ENCODE measurements around the gene FZD1.

The FZD1 gene

GRCh38 chr7:91264046-91264923 is at the start of gene FZD1:
TSS of gene FZD1 (plus strand) at chr7:91264433. CDS start at chr7:91264881, 448 bp downstream.
- peak; percentile 91 for ATAC-seq
- peak within 1 kb of the TSS; percentile 59 for H3K27ac Mint-ChIP-seq
- no peaks in the 10 kb centered on the region for H3K9me3 Mint-ChIP-seq
- H3K4me1 Mint-ChIP-seq, result peaks cover 37% of the 10 kb centered on the region
- H3K27me3 Mint-ChIP-seq, result peaks cover 36% of the 10 kb centered on the region
- peak within 1 kb of the TSS; percentile 95 for H3K4me3 Mint-ChIP-seq
- H3K36me3 Mint-ChIP-seq, result no peaks in the 10 kb centered on the region

GRCh38 chr7:91226411-91226810 is 37.8 kb upstream of the FZD1 start:
- no peak overlapping the region for H3K27ac Mint-ChIP-seq
- H3K4me3 Mint-ChIP-seq, result no peak overlapping the region
- no peaks in the 10 kb centered on the region for H3K27me3 Mint-ChIP-seq
- no peaks in the 10 kb centered on the region for H3K9me3 Mint-ChIP-seq
- no peaks in the 10 kb centered on the region for H3K4me1 Mint-ChIP-seq
- ATAC-seq, result no peak
- H3K36me3 Mint-ChIP-seq, result no peaks in the 10 kb centered on the region

GRCh38 chr7:91228327-91228726 is 35.9 kb upstream of the FZD1 start:
- H3K4me1 Mint-ChIP-seq, result no peaks in the 10 kb centered on the region
- H3K27me3 Mint-ChIP-seq, result no peaks in the 10 kb centered on the region
- H3K27ac Mint-ChIP-seq, result no peak overlapping the region
- no peak overlapping the region for H3K4me3 Mint-ChIP-seq
- no peaks in the 10 kb centered on the region for H3K9me3 Mint-ChIP-seq
- no peak for ATAC-seq
- H3K36me3 Mint-ChIP-seq, result no peaks in the 10 kb centered on the region

DNA sequence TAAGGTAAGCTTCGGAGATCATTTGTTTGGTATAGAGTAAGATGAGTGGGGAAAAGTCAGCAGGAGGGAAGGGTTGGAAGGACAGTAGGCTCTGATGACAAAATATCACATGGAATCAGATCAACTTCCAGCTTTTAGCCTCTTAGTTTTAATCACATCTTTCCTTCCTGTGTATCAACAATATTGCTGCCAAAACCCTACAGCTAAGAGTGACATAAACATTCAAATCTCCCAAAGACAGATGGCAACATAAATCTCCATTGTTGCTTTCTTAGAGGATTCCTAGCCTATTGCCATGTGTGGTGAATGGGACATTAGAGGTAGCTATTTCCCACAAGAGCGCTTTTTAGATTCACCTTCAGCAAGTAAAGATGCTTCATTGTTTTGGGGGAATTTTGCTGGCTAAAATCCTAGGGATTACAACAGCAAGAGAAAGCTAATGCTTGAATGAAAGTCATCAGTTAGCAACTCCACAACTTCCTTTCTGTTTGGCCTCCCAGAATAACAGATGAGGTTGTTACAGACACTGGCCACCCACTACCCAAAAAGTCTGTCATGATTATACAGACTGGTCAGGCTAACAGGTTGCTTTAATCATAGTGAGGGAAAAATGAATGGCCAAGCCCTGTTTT is 35.2 kb upstream of the FZD1 start:
- H3K4me1 Mint-ChIP-seq, result no peaks in the 10 kb centered on the region
- no peaks in the 10 kb centered on the region for H3K36me3 Mint-ChIP-seq
- H3K4me3 Mint-ChIP-seq, result no peak overlapping the region
- no peaks in the 10 kb centered on the region for H3K27me3 Mint-ChIP-seq
- ATAC-seq, result no peak
- H3K9me3 Mint-ChIP-seq, result no peaks in the 10 kb centered on the region
- H3K27ac Mint-ChIP-seq, result no peak overlapping the region

DNA sequence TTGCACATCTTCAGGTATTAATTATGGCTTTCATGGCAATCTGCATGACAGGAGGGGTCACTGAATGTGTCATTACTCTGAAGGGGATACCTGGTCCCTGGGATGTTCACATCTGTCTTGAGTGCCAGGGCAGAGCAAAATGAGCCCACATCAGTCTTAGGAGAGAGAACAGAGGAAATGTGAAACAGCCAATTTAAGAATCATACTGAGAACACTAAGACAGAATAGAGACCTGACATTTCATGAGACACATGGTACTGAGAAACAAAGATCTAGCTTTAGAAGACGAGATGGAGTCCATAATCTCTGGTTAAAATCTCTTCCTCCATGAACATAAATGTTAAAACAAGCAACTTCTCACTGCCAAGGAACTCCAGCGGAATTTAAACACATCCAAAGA is 34.1 kb upstream of the FZD1 start:
- Mint-ChIP-seq H3K27me3 (no peaks in the 10 kb centered on the region), H3K4me1 (no peaks in the 10 kb centered on the region), H3K9me3 (no peaks in the 10 kb centered on the region), H3K4me3 (no peak overlapping the region), H3K36me3 (no peaks in the 10 kb centered on the region), H3K27ac (no peak overlapping the region)
- no peak for ATAC-seq

DNA sequence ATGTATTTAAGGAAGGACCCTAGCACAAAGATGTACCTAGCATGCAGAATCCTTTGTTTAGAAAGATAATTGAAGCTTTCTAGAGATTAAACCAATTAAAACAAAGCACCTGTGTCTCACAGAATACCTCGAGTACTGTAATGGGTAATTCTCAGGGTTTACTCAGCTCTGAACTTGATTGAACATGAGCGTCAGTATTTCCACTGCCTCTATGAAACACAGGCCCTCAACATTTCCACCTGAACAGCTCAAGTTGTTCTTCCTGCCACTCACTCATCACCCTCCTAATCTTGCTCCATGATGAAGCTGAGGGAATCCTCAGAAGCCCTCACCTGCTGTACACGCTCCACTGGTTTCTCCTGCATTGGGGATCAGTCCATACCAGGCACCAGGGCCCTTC is 33.7 kb upstream of the FZD1 start:
- no peaks in the 10 kb centered on the region for H3K27me3 Mint-ChIP-seq
- no peak overlapping the region for H3K27ac Mint-ChIP-seq
- H3K4me1 Mint-ChIP-seq, result no peaks in the 10 kb centered on the region
- H3K36me3 Mint-ChIP-seq, result no peaks in the 10 kb centered on the region
- no peak overlapping the region for H3K4me3 Mint-ChIP-seq
- no peak for ATAC-seq
- H3K9me3 Mint-ChIP-seq, result no peaks in the 10 kb centered on the region

DNA sequence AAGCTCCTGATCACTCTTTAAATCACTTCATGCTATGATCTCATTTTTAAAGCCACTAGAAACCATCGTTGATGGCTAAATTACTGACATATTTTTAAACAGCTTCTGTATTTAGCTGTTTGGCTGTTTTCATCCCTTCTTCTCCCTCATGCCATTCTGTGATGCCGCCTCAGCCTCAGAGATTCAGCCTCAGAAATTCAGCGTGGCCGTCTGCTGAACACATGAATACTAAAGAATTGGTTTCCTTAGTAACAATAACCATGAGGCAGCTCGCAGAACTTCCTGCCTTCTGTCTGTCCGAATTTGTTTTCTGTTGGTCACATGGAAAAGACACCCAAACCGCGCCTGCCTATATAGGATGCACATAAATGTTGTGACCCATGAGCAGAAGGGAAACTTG is 31.0 kb upstream of the FZD1 start:
- Mint-ChIP-seq H3K4me1 (no peaks in the 10 kb centered on the region), H3K4me3 (no peak overlapping the region), H3K27me3 (no peaks in the 10 kb centered on the region), H3K27ac (no peak overlapping the region), H3K9me3 (no peaks in the 10 kb centered on the region), H3K36me3 (no peaks in the 10 kb centered on the region)
- no peak for ATAC-seq

GRCh38 chr7:91235211-91235832 is 28.9 kb upstream of the FZD1 start:
- H3K36me3 Mint-ChIP-seq, result no peaks in the 10 kb centered on the region
- no peak overlapping the region for H3K27ac Mint-ChIP-seq
- H3K4me3 Mint-ChIP-seq, result no peak overlapping the region
- no peaks in the 10 kb centered on the region for H3K27me3 Mint-ChIP-seq
- H3K4me1 Mint-ChIP-seq, result no peaks in the 10 kb centered on the region
- ATAC-seq, result no peak
- no peaks in the 10 kb centered on the region for H3K9me3 Mint-ChIP-seq

DNA sequence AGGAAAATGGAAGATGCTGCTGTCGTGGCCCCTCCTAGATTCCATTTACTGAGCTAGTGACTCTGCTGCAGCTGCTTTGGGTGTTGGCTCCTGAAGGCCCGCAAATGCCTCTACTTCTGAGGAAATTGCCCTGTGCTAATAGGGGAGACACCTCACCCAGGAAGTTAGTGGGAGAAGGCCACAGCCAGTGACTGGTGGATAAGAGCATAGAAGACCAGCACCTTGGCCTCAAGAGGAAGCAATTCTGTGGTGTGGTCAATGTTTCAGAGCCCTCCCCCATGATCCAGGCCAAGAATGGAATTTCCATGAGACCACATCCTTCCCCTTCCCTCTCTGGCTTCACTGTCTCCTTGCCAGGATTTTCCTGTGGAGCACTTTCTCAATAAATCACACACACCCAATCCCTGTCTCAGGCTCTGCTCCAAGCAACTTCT is 25.0 kb upstream of the FZD1 start:
- no peaks in the 10 kb centered on the region for H3K4me1 Mint-ChIP-seq
- H3K36me3 Mint-ChIP-seq, result no peaks in the 10 kb centered on the region
- H3K27ac Mint-ChIP-seq, result no peak overlapping the region
- no peaks in the 10 kb centered on the region for H3K9me3 Mint-ChIP-seq
- ATAC-seq, result no peak
- H3K4me3 Mint-ChIP-seq, result no peak overlapping the region
- H3K27me3 Mint-ChIP-seq, result no peaks in the 10 kb centered on the region

GRCh38 chr7:91239772-91240171 is 24.5 kb upstream of the FZD1 start:
- Mint-ChIP-seq H3K4me1 (no peaks in the 10 kb centered on the region), H3K9me3 (no peaks in the 10 kb centered on the region), H3K27me3 (no peaks in the 10 kb centered on the region), H3K27ac (no peak overlapping the region), H3K36me3 (no peaks in the 10 kb centered on the region), H3K4me3 (no peak overlapping the region)
- ATAC-seq, result no peak

DNA sequence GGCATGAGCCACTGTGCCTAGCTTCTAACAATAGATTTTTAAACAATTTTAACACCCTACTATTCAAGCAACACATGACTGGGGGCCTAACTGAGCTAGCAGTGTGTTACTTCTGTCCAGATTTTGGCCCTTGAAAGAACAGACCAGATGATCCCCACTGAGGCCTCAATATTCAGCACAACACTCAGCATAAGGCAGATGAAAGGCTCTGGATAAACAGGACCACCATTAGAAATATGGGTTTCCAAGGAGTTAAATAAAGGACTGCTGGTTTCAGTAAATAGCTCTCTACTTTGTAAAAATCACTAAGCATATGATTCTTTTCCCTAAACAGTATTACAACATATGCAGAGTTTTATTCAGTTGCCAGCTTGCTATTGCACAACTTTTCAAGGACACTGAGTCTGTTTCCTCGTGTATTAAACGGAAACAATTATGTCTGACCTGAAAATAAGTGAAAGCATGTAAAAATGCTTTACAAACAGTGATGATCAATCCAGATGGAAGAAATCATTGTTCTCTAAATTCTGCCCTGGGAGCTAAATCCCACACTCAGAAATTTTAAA is 23.8 kb upstream of the FZD1 start:
- no peak overlapping the region for H3K27ac Mint-ChIP-seq
- H3K9me3 Mint-ChIP-seq, result no peaks in the 10 kb centered on the region
- no peaks in the 10 kb centered on the region for H3K4me1 Mint-ChIP-seq
- no peak overlapping the region for H3K4me3 Mint-ChIP-seq
- no peak for ATAC-seq
- H3K36me3 Mint-ChIP-seq, result no peaks in the 10 kb centered on the region
- H3K27me3 Mint-ChIP-seq, result no peaks in the 10 kb centered on the region

GRCh38 chr7:91242097-91242844 is 22.0 kb upstream of the FZD1 start:
- H3K27me3 Mint-ChIP-seq, result no peaks in the 10 kb centered on the region
- no peak overlapping the region for H3K4me3 Mint-ChIP-seq
- H3K36me3 Mint-ChIP-seq, result no peaks in the 10 kb centered on the region
- ATAC-seq, result no peak
- H3K9me3 Mint-ChIP-seq, result no peaks in the 10 kb centered on the region
- H3K4me1 Mint-ChIP-seq, result no peaks in the 10 kb centered on the region
- H3K27ac Mint-ChIP-seq, result no peak overlapping the region

DNA sequence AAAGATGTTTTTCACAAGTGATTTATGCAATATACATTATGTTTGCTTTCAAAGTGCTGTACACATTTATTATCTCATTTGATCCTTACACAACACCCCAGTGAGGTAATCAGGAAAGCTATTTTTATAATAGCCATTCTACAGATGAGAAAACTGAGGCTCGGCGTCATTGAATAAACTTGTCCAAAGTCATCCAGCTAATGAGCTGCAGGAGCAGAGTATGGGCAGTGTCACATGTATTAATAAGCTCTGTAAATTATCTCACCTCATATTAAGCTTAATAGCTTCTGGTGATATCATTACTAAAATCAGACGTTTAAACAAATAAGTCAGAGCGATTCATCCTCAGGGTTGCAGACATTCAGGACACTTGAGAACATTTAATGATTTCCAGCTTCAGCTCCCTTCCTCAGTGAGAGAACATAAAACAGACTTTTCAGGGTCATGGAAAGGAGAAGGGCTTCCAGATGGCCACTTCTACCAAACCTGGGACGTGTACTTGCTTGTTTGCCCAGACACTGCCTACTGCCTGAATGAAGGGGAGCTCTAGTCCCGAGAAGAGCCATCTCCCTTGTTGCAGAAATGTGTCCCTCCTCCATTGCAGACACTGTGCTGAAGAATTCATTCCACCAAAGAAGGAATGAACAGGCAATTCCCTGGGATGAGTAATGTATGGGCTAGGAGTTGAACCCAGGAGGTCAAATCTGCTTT is 20.5 kb upstream of the FZD1 start:
- Mint-ChIP-seq H3K27me3 (no peaks in the 10 kb centered on the region), H3K4me3 (no peak overlapping the region), H3K9me3 (no peaks in the 10 kb centered on the region), H3K27ac (no peak overlapping the region), H3K4me1 (no peaks in the 10 kb centered on the region), H3K36me3 (no peaks in the 10 kb centered on the region)
- no peak for ATAC-seq

- Mint-ChIP-seq H3K27me3 (no peaks in the 10 kb centered on the region), H3K27ac (no peak overlapping the region), H3K4me1 (no peaks in the 10 kb centered on the region), H3K9me3 (no peaks in the 10 kb centered on the region), H3K36me3 (no peaks in the 10 kb centered on the region), H3K4me3 (no peak overlapping the region)
- ATAC-seq, result no peak
These were observed 16.7 kb upstream of the FZD1 start for GRCh38 chr7:91247500-91247899.
